ENCODE data around the gene DNAI1.

DNAI1 gene

GRCh38 chr9:34540827-34541226 lies 82.2 kb downstream of the DNAI1 start:
- no peak for TF ChIP-seq TAF1 (IDR thresholded peaks at IDR 0.05; ENCODE audit: borderline replicate concordance, insufficient read depth, low read length)
- no peak for TF ChIP-seq POLR2AphosphoS5 (IDR thresholded peaks at IDR 0.05; ENCODE audit: low read depth, low read length)
- TF ChIP-seq SIN3A (IDR thresholded peaks at IDR 0.05; ENCODE audit: borderline replicate concordance, insufficient read depth, low read length), result no peak
- TF ChIP-seq FOXP2 (optimal IDR thresholded peaks at IDR 0.05; ENCODE audit: borderline replicate concordance, extremely low read depth, extremely low read length, insufficient read depth), result no peak
- no peak for TF ChIP-seq REST (IDR thresholded peaks at IDR 0.05; ENCODE audit: insufficient read depth in 1 of 2, low read depth in 2 of 2, low read length in 2 of 2)

GRCh38 chr9:34541540-34541939 lies 82.9 kb downstream of the DNAI1 start:
- TF ChIP-seq TAF1 (IDR thresholded peaks at IDR 0.05; ENCODE audit: borderline replicate concordance, insufficient read depth, low read length) (no peak), POLR2AphosphoS5 (IDR thresholded peaks at IDR 0.05; ENCODE audit: low read depth, low read length) (no peak), SIN3A (IDR thresholded peaks at IDR 0.05; ENCODE audit: borderline replicate concordance, insufficient read depth, low read length) (no peak), REST (IDR thresholded peaks at IDR 0.05; ENCODE audit: insufficient read depth in 1 of 2, low read depth in 2 of 2, low read length in 2 of 2) (no peak), FOXP2 (optimal IDR thresholded peaks at IDR 0.05; ENCODE audit: borderline replicate concordance, extremely low read depth, extremely low read length, insufficient read depth) (no peak)

GRCh38 chr9:34544035-34544434 lies 85.4 kb downstream of the DNAI1 start:
- no peak for TF ChIP-seq FOXP2 (optimal IDR thresholded peaks at IDR 0.05; ENCODE audit: borderline replicate concordance, extremely low read depth, extremely low read length, insufficient read depth)
- TF ChIP-seq POLR2AphosphoS5 (IDR thresholded peaks at IDR 0.05; ENCODE audit: low read depth, low read length), result no peak
- no peak for TF ChIP-seq SIN3A (IDR thresholded peaks at IDR 0.05; ENCODE audit: borderline replicate concordance, insufficient read depth, low read length)
- no peak for TF ChIP-seq REST (IDR thresholded peaks at IDR 0.05; ENCODE audit: insufficient read depth in 1 of 2, low read depth in 2 of 2, low read length in 2 of 2)
- TF ChIP-seq TAF1 (IDR thresholded peaks at IDR 0.05; ENCODE audit: borderline replicate concordance, insufficient read depth, low read length), result no peak

- TF ChIP-seq POLR2AphosphoS5 (IDR thresholded peaks at IDR 0.05; ENCODE audit: low read depth, low read length), result no peak
- no peak for TF ChIP-seq REST (IDR thresholded peaks at IDR 0.05; ENCODE audit: insufficient read depth in 1 of 2, low read depth in 2 of 2, low read length in 2 of 2)
- no peak for TF ChIP-seq SIN3A (IDR thresholded peaks at IDR 0.05; ENCODE audit: borderline replicate concordance, insufficient read depth, low read length)
- TF ChIP-seq FOXP2 (optimal IDR thresholded peaks at IDR 0.05; ENCODE audit: borderline replicate concordance, extremely low read depth, extremely low read length, insufficient read depth), result no peak
- TF ChIP-seq TAF1 (IDR thresholded peaks at IDR 0.05; ENCODE audit: borderline replicate concordance, insufficient read depth, low read length), result no peak
Measured at GRCh38 chr9:34545497-34545896, 86.9 kb downstream of the DNAI1 start.

All from PFSK-1 (cell line).